ENCODE measurements around the gene GBX2. TPM values are rescaled to one million over a fixed set of nuclear protein-coding genes. Genes with fewer than 3 reads are reported as not detected.

GBX2 gene
- total RNA-seq, 1 experiment from 2014 or later, result 5.9 TPM

DNA sequence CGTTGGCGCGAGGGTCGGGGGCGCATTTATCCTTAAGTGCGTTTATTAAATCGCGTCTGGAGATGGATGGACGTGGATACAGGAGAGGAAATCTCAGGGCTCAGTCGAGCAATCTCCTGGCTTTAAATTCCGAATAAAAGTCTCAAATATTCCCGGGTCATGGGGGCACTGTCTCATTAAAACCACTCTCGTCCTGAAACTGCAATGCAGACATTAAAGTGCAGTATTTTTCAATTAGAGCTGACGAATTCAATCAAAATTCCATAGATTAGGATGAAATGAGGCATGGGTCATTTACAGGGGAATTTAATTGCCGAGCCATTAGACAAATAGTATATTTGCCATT lies 10.7 kb upstream of the GBX2 start:
- H3K4me3 ChIP-seq (replicated peaks in 1 of 2; ENCODE audit: low read depth in 1 of 2, low read length in 2 of 2), result no peak overlapping the region
- POLR2A ChIA-PET, result no interaction called here
- no TSS peak for BruUV-seq (replicated peaks)
- no peak overlapping the region for H3K27ac ChIP-seq (ENCODE audit: low read depth, low read length)
- no peak overlapping the region for H3K9ac ChIP-seq (ENCODE audit: low read length)
- H2AFZ ChIP-seq (ENCODE audit: low read depth, low read length, poor library complexity, severe bottlenecking), result no peak overlapping the region
- no peak for DNase-seq (ENCODE audit: low read depth, low spot score)
- TF ChIP-seq SRF (IDR thresholded peaks at IDR 0.05; ENCODE audit: low read depth), result no peak
- no peak for TF ChIP-seq EZH2phosphoT487 (IDR thresholded peaks at IDR 0.05; ENCODE audit: borderline replicate concordance)
- TF ChIP-seq, protein P1, sequence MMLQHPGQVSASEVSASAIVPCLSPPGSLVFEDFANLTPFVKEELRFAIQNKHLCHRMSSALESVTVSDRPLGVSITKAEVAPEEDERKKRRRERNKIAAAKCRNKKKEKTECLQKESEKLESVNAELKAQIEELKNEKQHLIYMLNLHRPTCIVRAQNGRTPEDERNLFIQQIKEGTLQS (IDR thresholded peaks at IDR 0.05), result no peak
- TF ChIP-seq CBX3 (IDR thresholded peaks at IDR 0.05; ENCODE audit: low read depth), result no peak
- no peak for TF ChIP-seq YY1 (IDR thresholded peaks at IDR 0.05; ENCODE audit: extremely low read depth, insufficient replicate concordance, low read depth, low read length)
- no peak for TF ChIP-seq EZH2 (IDR thresholded peaks at IDR 0.05)
- TF ChIP-seq RAD21 (IDR thresholded peaks at IDR 0.05; ENCODE audit: low read depth), result no peak
- TF ChIP-seq SP1 (IDR thresholded peaks at IDR 0.05; ENCODE audit: low read depth), result no peak
- TF ChIP-seq POLR2A (IDR thresholded peaks at IDR 0.05; ENCODE audit: borderline replicate concordance, extremely low read depth, insufficient read depth, insufficient read length), result no peak
- TF ChIP-seq ZFX (IDR thresholded peaks at IDR 0.05), result no peak
- TF ChIP-seq CEBPB (IDR thresholded peaks at IDR 0.05; ENCODE audit: low read depth), result no peak
- no peak for TF ChIP-seq ELF1 (IDR thresholded peaks at IDR 0.05; ENCODE audit: borderline replicate concordance, low read depth)
- no peak for TF ChIP-seq ZNF274 (IDR thresholded peaks at IDR 0.05; ENCODE audit: low read depth, low read length)
- TF ChIP-seq, protein P2, sequence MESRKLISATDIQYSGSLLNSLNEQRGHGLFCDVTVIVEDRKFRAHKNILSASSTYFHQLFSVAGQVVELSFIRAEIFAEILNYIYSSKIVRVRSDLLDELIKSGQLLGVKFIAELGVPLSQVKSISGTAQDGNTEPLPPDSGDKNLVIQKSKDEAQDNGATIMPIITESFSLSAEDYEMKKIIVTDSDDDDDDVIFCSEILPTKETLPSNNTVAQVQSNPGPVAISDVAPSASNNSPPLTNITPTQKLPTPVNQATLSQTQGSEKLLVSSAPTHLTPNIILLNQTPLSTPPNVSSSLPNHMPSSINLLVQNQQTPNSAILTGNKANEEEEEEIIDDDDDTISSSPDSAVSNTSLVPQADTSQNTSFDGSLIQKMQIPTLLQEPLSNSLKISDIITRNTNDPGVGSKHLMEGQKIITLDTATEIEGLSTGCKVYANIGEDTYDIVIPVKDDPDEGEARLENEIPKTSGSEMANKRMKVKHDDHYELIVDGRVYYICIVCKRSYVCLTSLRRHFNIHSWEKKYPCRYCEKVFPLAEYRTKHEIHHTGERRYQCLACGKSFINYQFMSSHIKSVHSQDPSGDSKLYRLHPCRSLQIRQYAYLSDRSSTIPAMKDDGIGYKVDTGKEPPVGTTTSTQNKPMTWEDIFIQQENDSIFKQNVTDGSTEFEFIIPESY (IDR thresholded peaks at IDR 0.05; ENCODE audit: extremely low read depth, insufficient replicate concordance, low read length), result no peak
- TF ChIP-seq FOSL1 (IDR thresholded peaks at IDR 0.05; ENCODE audit: low read depth), result no peak
- no peak for TF ChIP-seq TCF7L2 (IDR thresholded peaks at IDR 0.05; ENCODE audit: borderline replicate concordance, extremely low read depth, insufficient read depth, insufficient read length)
- no peaks in the 10 kb centered on the region for H3K9me2 ChIP-seq (ENCODE audit: insufficient read depth)
- ATAC-seq, result no peak
- H3K4me2 ChIP-seq (ENCODE audit: low read length), result no peak overlapping the region
- H3K27me3 ChIP-seq (ENCODE audit: insufficient read depth, low read length), result no peaks in the 10 kb centered on the region
- no peaks in the 10 kb centered on the region for H3K36me3 ChIP-seq (ENCODE audit: control insufficient read depth in 1 of 2, insufficient read depth in 2 of 2, low read length in 2 of 2)
- no peaks in the 10 kb centered on the region; the same call in 1 of the 2 replicates for H4K20me1 ChIP-seq (ENCODE audit: insufficient read depth)
- H3K9me3 ChIP-seq (ENCODE audit: control insufficient read depth in 1 of 2, insufficient read depth in 1 of 2, low read depth in 1 of 2, low read length in 2 of 2), result no peaks in the 10 kb centered on the region
- peaks cover 32% of the 10 kb centered on the region for H3K79me2 ChIP-seq (ENCODE audit: insufficient read depth, low read length)
- intact Hi-C loops (cut with micrococcal nuclease), result loop anchor here (5.0 kb wide), 1 partner anchor 102 kb away; no protein-coding TSS in a partner anchor
- CTCF ChIA-PET, result interaction anchor here (0.6 to 8.8 kb wide), 8 partner anchors 9 to 413 kb away, joined by 3 to 112 read pairs (median 9); partner anchors contain the start of gene GBX2
- RAD21 ChIA-PET (ENCODE audit: low non-redundant PET in 1 of 2, low total read pairs in 2 of 2, uncharacterized antibody in 2 of 2, unreplicated experiment in 2 of 2), result interaction anchor here (0.6 kb wide), 2 partner anchors 229 to 371 kb away, joined by 3 to 6 read pairs; no protein-coding TSS in a partner anchor
- H3K4me1 ChIP-seq (ENCODE audit: control insufficient read depth in 1 of 2, insufficient read depth in 2 of 2, low read length in 2 of 2), result peaks cover 15 to 59% of the 10 kb centered on the region in 2 experiments
